Muscle of leg (tissue), 11 donors: ENCODE measurements around the gene HIVEP2. TPM values are rescaled to one million over a fixed set of nuclear protein-coding genes. Genes with fewer than 3 reads are reported as not detected.

Experiments
- DNase-seq: peaks from one replicate; pipeline ENCODE4 v3.0.0; 2013
- H3K27ac ChIP-seq: one replicate; pipeline ENCODE4 v1.5.1; 2013; ENCODE audit warnings: mild to moderate bottlenecking, low read length, control low read depth
- H3K27me3 ChIP-seq: one replicate; pipeline ENCODE4 v1.6.1; 2013; ENCODE audit warnings: low read length; ENCODE audit not compliant: control insufficient read depth, insufficient read depth
- H3K36me3 ChIP-seq: one replicate; pipeline ENCODE4 v1.6.1; 2013; ENCODE audit warnings: low read length; ENCODE audit not compliant: control insufficient read depth, insufficient read depth
- H3K4me1 ChIP-seq: one replicate; pipeline ENCODE4 v1.6.1; 2013; ENCODE audit warnings: low read length; ENCODE audit not compliant: control insufficient read depth, insufficient read depth
- H3K4me3 ChIP-seq: one replicate; pipeline ENCODE4 v1.5.1; 2013; ENCODE audit warnings: low read length, control low read depth
- H3K9me3 ChIP-seq: replicated peaks from 2 replicates; pipeline ENCODE4 v1.6.1; 2013; ENCODE audit warnings: low read depth, low read length; ENCODE audit not compliant: control insufficient read depth
- WGBS: methylation state at CpG from one replicate; pipeline ENCODE4 v1.1.5; 2013; ENCODE audit warnings: missing lambda C conversion rate; ENCODE audit not compliant: insufficient coverage; 5-methylcytosine and 5-hydroxymethylcytosine counted together
- polyA plus RNA-seq, 8 donors: library from polyadenylated mRNA; unstranded; fragments of 120-200 nt; gene quantifications; one replicate each; pipeline versions ENCODE4 v1.2.1 to v1.2.3, GENCODE V29; 2013; ENCODE audit warnings: inconsistent platforms in 1 of 8, low replicate concordance in 1 of 8; ENCODE audit not compliant: insufficient read length in 8 of 8, insufficient read depth in 1 of 8
- total RNA-seq: library from RNA; stranded (reverse); fragments of 120-200 nt; gene quantifications from one replicate; pipeline ENCODE4 v1.2.4, GENCODE V29; 2013

HIVEP2 gene
- total and polyA plus RNA-seq, 9 donors, result 8.6 to 17.9 (median 14.8) TPM

- H3K4me1 ChIP-seq, result no peaks in the 10 kb centered on the region
- no peaks in the 10 kb centered on the region for H3K27me3 ChIP-seq
- H3K36me3 ChIP-seq, result no peaks in the 10 kb centered on the region
- no peak for DNase-seq
- H3K9me3 ChIP-seq, result no peaks in the 10 kb centered on the region
- H3K4me3 ChIP-seq, result no peak overlapping the region
- H3K27ac ChIP-seq, result no peak overlapping the region
These were observed 15.1 kb upstream of the HIVEP2 start for GRCh38 chr6:142960098-142960497.

DNA sequence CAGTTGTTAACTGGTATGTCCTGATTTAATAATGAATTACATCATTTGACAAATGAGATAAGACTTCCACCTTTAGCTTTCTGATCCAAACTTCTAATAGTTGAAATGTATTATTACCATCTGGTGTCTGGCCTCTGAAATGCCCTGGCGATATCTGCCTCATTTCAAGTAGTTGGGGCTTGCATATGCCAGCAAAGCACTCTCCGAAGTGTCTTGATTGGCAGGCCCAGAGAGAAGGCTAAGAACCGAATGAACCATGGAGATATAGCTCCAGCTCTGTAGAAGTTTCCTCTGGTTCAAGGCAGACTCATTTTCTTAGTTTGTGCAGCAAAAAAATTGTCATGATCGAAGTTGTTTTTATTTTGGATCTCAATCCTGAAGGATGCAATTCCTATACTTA, 13.4 kb upstream of the HIVEP2 start:
- WGBS, result 71% methylated on average over 2 of the region's 4 CpGs
- no peak overlapping the region for H3K4me3 ChIP-seq
- H3K36me3 ChIP-seq, result no peaks in the 10 kb centered on the region
- H3K27me3 ChIP-seq, result no peaks in the 10 kb centered on the region
- no peaks in the 10 kb centered on the region for H3K4me1 ChIP-seq
- H3K27ac ChIP-seq, result no peak overlapping the region
- no peak for DNase-seq
- no peaks in the 10 kb centered on the region for H3K9me3 ChIP-seq

DNA sequence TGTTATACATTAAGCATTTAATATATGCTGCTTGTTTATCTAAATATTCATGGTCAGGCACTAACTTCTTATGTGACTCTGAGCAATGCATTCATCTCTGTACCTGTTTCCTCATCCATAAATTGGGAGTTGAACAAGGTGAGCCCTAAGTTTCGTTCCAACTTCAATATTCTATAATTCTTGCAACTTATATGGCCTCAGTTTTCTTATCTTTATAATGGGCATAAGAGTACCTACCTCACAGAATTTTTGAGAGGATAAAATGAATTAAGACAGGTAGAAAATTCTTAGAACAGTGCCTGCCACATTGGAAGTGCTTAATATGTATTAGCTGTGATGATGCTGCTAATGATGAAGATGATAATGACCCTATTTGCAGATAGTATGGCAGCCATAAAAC, 11.8 kb upstream of the HIVEP2 start:
- H3K27ac ChIP-seq, result no peak overlapping the region
- H3K9me3 ChIP-seq, result no peaks in the 10 kb centered on the region
- no peaks in the 10 kb centered on the region for H3K36me3 ChIP-seq
- H3K27me3 ChIP-seq, result no peaks in the 10 kb centered on the region
- no peaks in the 10 kb centered on the region for H3K4me1 ChIP-seq
- no peak overlapping the region for H3K4me3 ChIP-seq
- no CpG with 5 or more reads among the region's 1 CpG for WGBS
- DNase-seq, result no peak

GRCh38 chr6:142954844-142955243, 9.9 kb upstream of the HIVEP2 start:
- Histone ChIP-seq H3K36me3 (no peaks in the 10 kb centered on the region), H3K9me3 (no peaks in the 10 kb centered on the region), H3K4me3 (no peak overlapping the region), H3K4me1 (no peaks in the 10 kb centered on the region), H3K27ac (no peak overlapping the region), H3K27me3 (no peaks in the 10 kb centered on the region)
- 86% methylated on average over 1 of the region's 2 CpGs for WGBS
- peak; percentile 51 for DNase-seq

DNA sequence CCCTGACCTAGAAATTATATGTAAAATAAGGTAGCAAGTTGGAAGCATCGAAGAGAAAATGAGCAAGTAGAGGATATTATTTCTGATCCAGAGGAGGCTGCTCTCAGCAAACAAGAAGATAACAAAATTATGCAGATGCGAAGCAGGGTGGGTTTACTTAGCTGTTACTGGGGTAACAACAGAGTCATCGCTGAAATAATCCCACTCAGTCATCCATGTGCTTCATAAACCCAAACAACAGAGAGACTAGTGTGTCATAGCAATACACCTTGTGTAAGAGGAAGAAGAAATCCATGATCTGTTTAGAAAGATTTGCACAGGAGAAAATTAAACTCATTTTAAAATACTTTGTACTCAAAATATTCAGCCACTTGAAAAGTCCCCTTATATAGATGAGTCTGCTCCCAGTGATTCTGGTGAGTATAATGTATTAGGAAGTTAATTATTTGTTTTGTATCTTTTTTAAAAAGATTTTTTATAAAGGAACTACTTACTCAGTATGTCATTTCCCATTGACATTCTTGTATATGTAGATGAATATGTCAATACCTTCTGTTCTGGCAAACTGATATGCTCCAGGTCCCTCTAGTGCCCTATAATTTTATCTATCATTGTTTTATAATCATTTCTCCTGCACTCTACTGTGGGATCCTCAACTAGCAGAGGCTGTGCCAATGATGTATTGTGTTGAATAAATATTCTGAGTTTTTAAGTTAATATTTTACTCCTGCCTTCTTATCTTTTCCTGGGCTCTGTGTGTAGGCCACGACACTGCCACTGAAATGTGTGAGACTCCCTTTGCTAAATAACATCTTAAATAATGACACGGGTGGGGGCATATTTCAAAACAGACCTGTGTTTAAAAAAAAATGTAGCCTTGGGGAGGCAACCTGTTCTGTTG, 8.6 kb upstream of the HIVEP2 start:
- H3K4me1 ChIP-seq, result no peaks in the 10 kb centered on the region
- no peak overlapping the region for H3K4me3 ChIP-seq
- H3K27ac ChIP-seq, result no peak overlapping the region
- H3K36me3 ChIP-seq, result no peaks in the 10 kb centered on the region
- H3K27me3 ChIP-seq, result no peaks in the 10 kb centered on the region
- no peaks in the 10 kb centered on the region for H3K9me3 ChIP-seq
- DNase-seq, result no peak
- 75% methylated on average over 1 of the region's 5 CpGs for WGBS

- no peaks in the 10 kb centered on the region for H3K4me1 ChIP-seq
- DNase-seq, result no peak
- no peaks in the 10 kb centered on the region for H3K36me3 ChIP-seq
- 78% methylated on average over 2 of the region's 3 CpGs for WGBS
- no peak overlapping the region for H3K27ac ChIP-seq
- H3K27me3 ChIP-seq, result no peaks in the 10 kb centered on the region
- H3K9me3 ChIP-seq, result no peaks in the 10 kb centered on the region
- H3K4me3 ChIP-seq, result no peak overlapping the region
These were observed 7.6 kb upstream of the HIVEP2 start for GRCh38 chr6:142952614-142953013.

- DNase-seq, result no peak
These were observed 5.3 kb upstream of the HIVEP2 start for GRCh38 chr6:142950291-142950690.

GRCh38 chr6:142947714-142948480, 2.9 kb upstream of the HIVEP2 start:
- no CpG with 5 or more reads among the region's 12 CpGs for WGBS
- H3K27ac ChIP-seq, result peak overlapping the region; percentile 94
- H3K36me3 ChIP-seq, result no peaks in the 10 kb centered on the region
- peak overlapping the region; percentile 97 for H3K4me3 ChIP-seq
- H3K9me3 ChIP-seq, result no peaks in the 10 kb centered on the region
- no peak for DNase-seq
- peaks cover 10% of the 10 kb centered on the region for H3K4me1 ChIP-seq
- no peaks in the 10 kb centered on the region for H3K27me3 ChIP-seq

More at GRCh38 chr6:142950291-142950690, 5.3 kb upstream of the HIVEP2 start:
- no peaks in the 10 kb centered on the region for H3K36me3 ChIP-seq
- no peaks in the 10 kb centered on the region for H3K9me3 ChIP-seq
- no peak overlapping the region for H3K4me3 ChIP-seq
- no peaks in the 10 kb centered on the region for H3K27me3 ChIP-seq
- H3K27ac ChIP-seq, result no peak overlapping the region
- 75% methylated on average over 1 of the region's 1 CpG for WGBS
- peaks cover 5% of the 10 kb centered on the region for H3K4me1 ChIP-seq

GRCh38 chr6:142946924-142947713, 2.1 kb upstream of the HIVEP2 start:
- under 1% methylated on average over 64 of the region's 77 CpGs for WGBS
- Histone ChIP-seq H3K36me3 (no peaks in the 10 kb centered on the region), H3K4me1 (peaks cover 10% of the 10 kb centered on the region), H3K27ac (peak overlapping the region; percentile 99), H3K9me3 (no peaks in the 10 kb centered on the region), H3K4me3 (peak overlapping the region; percentile 97), H3K27me3 (no peaks in the 10 kb centered on the region)
- peak; percentile 92 for DNase-seq
